OCI-LY1 (cell line): Measurements from ENCODE around the gene MAGEB3.
"Not testable (repeated sequence)": the region's sequence is repeated elsewhere in the genome, so short reads cannot be mapped to it uniquely, and the experiment has no call there.

ENCODE experiments used
- H2AFZ ChIP-seq: fragments of 200-600 bp; sonication (generic), shearing (Covaris generic); 2 replicates; pipeline ENCODE4 v1.6.0; 2014; ENCODE audit warnings: antibody characterized with exemption, mild to moderate bottlenecking, low read length
- H3F3A ChIP-seq: fragments of 200-600 bp; sonication (generic), shearing (Covaris generic); 2 replicates; pipeline ENCODE4 v1.6.0; 2014; ENCODE audit warnings: mild to moderate bottlenecking, antibody characterized with exemption, low read length, moderate library complexity; ENCODE audit not compliant: insufficient read depth
- H3K27ac ChIP-seq: fragments of 200-600 bp; sonication (generic); 2 replicates; pipeline ENCODE4 v1.5.1; 2014; ENCODE audit warnings: low read length, mixed run types, mild to moderate bottlenecking, low read depth; ENCODE audit not compliant: poor library complexity, severe bottlenecking
- H3K27me3 ChIP-seq: fragments of 200-600 bp; sonication (generic); 2 replicates; pipeline ENCODE4 v1.6.0; 2014; ENCODE audit warnings: antibody characterized with exemption, mild to moderate bottlenecking, low read length, moderate library complexity; ENCODE audit not compliant: insufficient read depth
- H3K36me3 ChIP-seq: fragments of 200-600 bp; sonication (generic); 2 replicates; pipeline ENCODE4 v1.6.1; 2014; ENCODE audit warnings: mild to moderate bottlenecking, antibody characterized with exemption, low read length, moderate library complexity, mixed read lengths; ENCODE audit not compliant: insufficient read depth
- H3K4me1 ChIP-seq: fragments of 200-600 bp; sonication (generic); 2 replicates; pipeline ENCODE4 v1.5.1; 2014; ENCODE audit warnings: mild to moderate bottlenecking, low read length, moderate library complexity; ENCODE audit not compliant: insufficient read depth, severe bottlenecking
- H3K4me2 ChIP-seq: fragments of 200-600 bp; sonication (generic), shearing (Covaris generic); 2 replicates; pipeline ENCODE4 v1.6.1; 2014; ENCODE audit warnings: low read length
- H3K4me3 ChIP-seq: fragments of 200-600 bp; sonication (generic); 2 replicates; pipeline ENCODE4 v1.5.1; 2014; ENCODE audit warnings: low read length, low read depth, mild to moderate bottlenecking, mixed read lengths; ENCODE audit not compliant: poor library complexity, severe bottlenecking
- H3K79me2 ChIP-seq: fragments of 200-600 bp; shearing (Covaris generic); 2 replicates; pipeline ENCODE4 v1.6.1; 2016; ENCODE audit warnings: mixed run types, low read length, mixed read lengths; ENCODE audit not compliant: insufficient read depth
- H3K9ac ChIP-seq: fragments of 200-600 bp; sonication (generic), shearing (Covaris generic); 2 replicates; pipeline ENCODE4 v1.6.1; 2014; ENCODE audit warnings: mild to moderate bottlenecking, low read length, mixed read lengths
- H3K9me2 ChIP-seq: fragments of 200-600 bp; sonication (generic), shearing (Covaris generic); 2 replicates; pipeline ENCODE4 v1.6.1; 2014; ENCODE audit warnings: low read depth, mild to moderate bottlenecking, low read length, mixed read lengths
- H3K9me3 ChIP-seq: fragments of 200-600 bp; shearing (Covaris generic); 2 replicates; pipeline ENCODE4 v1.6.1; 2014; ENCODE audit warnings: low read length, mixed read lengths
- H4K20me1 ChIP-seq: fragments of 200-600 bp; sonication (generic), shearing (Covaris generic); 2 replicates; pipeline ENCODE4 v1.6.0; 2016; ENCODE audit warnings: mild to moderate bottlenecking, low read length; ENCODE audit not compliant: insufficient read depth
- EZH2 ChIP-seq: fragments of 200-600 bp; sonication (generic), shearing (Covaris generic); IDR thresholded peaks from 2 replicates; pipeline ENCODE4 v1.8.0; 2017; ENCODE audit warnings: borderline replicate concordance, mixed run types, mild to moderate bottlenecking, antibody characterized with exemption, low read length, moderate library complexity, mixed read lengths
- TF ChIP-seq, protein P1 (sequence below): fragments of 200-600 bp; sonication (generic), shearing (Covaris generic); IDR thresholded peaks from 2 replicates; pipeline ENCODE4 v1.5.1; 2017; ENCODE audit warnings: mild to moderate bottlenecking, antibody characterized with exemption, low read length, moderate library complexity, mixed read lengths

Gene MAGEB3

DNA sequence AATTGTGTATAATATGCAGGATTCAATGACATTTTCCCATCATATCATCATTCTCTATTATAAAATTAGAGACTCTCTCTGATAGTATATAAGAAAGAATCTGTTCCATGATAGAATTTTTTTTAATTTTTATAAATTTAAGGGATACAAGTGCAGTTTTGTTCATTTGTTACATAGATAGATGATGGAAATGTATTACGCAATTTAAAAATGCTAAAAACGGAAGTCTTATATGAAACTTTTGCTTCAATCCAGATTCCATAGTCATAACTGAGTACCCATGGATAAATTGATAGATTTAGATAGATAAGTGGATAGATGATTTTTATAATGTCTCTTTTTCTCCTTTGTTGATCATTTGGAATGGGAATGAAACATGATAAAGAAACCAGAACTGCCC is 40.0 kb upstream of the MAGEB3 start:
- H3K79me2 ChIP-seq: no peaks in the 10 kb centered on the region
- H3K4me3 ChIP-seq: no peak overlapping the region
- H3K4me2 ChIP-seq: no peak overlapping the region
- no peaks in the 10 kb centered on the region for H3K27me3 ChIP-seq
- no peak overlapping the region for H3K9ac ChIP-seq
- H3K27ac ChIP-seq: no peak overlapping the region
- H3K4me1 ChIP-seq: no peaks in the 10 kb centered on the region
- no peaks in the 10 kb centered on the region for H4K20me1 ChIP-seq
- no peaks in the 10 kb centered on the region for H3K36me3 ChIP-seq
- H2AFZ ChIP-seq: no peak overlapping the region
- H3K9me2 ChIP-seq: no peaks in the 10 kb centered on the region
- no peaks in the 10 kb centered on the region for H3F3A ChIP-seq
- no peaks in the 10 kb centered on the region for H3K9me3 ChIP-seq
- TF ChIP-seq EZH2: no peak
- TF ChIP-seq, protein P1, sequence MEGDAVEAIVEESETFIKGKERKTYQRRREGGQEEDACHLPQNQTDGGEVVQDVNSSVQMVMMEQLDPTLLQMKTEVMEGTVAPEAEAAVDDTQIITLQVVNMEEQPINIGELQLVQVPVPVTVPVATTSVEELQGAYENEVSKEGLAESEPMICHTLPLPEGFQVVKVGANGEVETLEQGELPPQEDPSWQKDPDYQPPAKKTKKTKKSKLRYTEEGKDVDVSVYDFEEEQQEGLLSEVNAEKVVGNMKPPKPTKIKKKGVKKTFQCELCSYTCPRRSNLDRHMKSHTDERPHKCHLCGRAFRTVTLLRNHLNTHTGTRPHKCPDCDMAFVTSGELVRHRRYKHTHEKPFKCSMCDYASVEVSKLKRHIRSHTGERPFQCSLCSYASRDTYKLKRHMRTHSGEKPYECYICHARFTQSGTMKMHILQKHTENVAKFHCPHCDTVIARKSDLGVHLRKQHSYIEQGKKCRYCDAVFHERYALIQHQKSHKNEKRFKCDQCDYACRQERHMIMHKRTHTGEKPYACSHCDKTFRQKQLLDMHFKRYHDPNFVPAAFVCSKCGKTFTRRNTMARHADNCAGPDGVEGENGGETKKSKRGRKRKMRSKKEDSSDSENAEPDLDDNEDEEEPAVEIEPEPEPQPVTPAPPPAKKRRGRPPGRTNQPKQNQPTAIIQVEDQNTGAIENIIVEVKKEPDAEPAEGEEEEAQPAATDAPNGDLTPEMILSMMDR: no peak

GRCh38 chrX:30193910-30194309 is 36.5 kb upstream of the MAGEB3 start:
- not testable (repeated sequence) for H3K9ac ChIP-seq, H4K20me1 ChIP-seq, H3K9me2 ChIP-seq, H2AFZ ChIP-seq, H3K36me3 ChIP-seq, H3K4me3 ChIP-seq, H3K79me2 ChIP-seq, H3F3A ChIP-seq, H3K4me2 ChIP-seq, H3K9me3 ChIP-seq, H3K27ac ChIP-seq, H3K27me3 ChIP-seq, H3K4me1 ChIP-seq

- Histone ChIP-seq H3K9me2 (no peaks in the 10 kb centered on the region), H3K27me3 (no peaks in the 10 kb centered on the region)
These were observed 34.1 kb upstream of the MAGEB3 start for GRCh38 chrX:30196322-30196721.

GRCh38 chrX:30212172-30212571 is 18.3 kb upstream of the MAGEB3 start:
- no peaks in the 10 kb centered on the region for H3K36me3 ChIP-seq
- H3K9me3 ChIP-seq: no peaks in the 10 kb centered on the region
- no peak for TF ChIP-seq EZH2
- TF ChIP-seq, protein P1: no peak
- H3F3A ChIP-seq: no peaks in the 10 kb centered on the region
- H3K4me3 ChIP-seq: no peak overlapping the region
- H3K27ac ChIP-seq: no peak overlapping the region
- no peak overlapping the region for H2AFZ ChIP-seq
- H3K4me2 ChIP-seq: no peak overlapping the region
- H3K79me2 ChIP-seq: no peaks in the 10 kb centered on the region
- H3K4me1 ChIP-seq: no peaks in the 10 kb centered on the region
- no peak overlapping the region for H3K9ac ChIP-seq
- H4K20me1 ChIP-seq: no peaks in the 10 kb centered on the region
- H3K27me3 ChIP-seq: no peaks in the 10 kb centered on the region
- H3K9me2 ChIP-seq: no peaks in the 10 kb centered on the region

More at GRCh38 chrX:30196322-30196721, 34.1 kb upstream of the MAGEB3 start:
- Histone ChIP-seq H4K20me1 (no peaks in the 10 kb centered on the region), H3K4me3 (no peak overlapping the region), H3K4me1 (no peaks in the 10 kb centered on the region), H3K9me3 (no peaks in the 10 kb centered on the region), H3K36me3 (no peaks in the 10 kb centered on the region), H3K4me2 (no peak overlapping the region), H3F3A (no peaks in the 10 kb centered on the region), H3K27ac (no peak overlapping the region), H2AFZ (no peak overlapping the region), H3K9ac (no peak overlapping the region), H3K79me2 (no peaks in the 10 kb centered on the region)
- no peak for TF ChIP-seq EZH2
- TF ChIP-seq, protein P1: peak; percentile 20; the same call in 1 of the 2 replicates
